ENCODE results near the gene PAPSS1.
"Not testable (repeated sequence)": the region's sequence is repeated elsewhere in the genome, so short reads cannot be mapped to it uniquely, and the experiment has no call there.

PAPSS1 gene

GRCh38 chr4:107725281-107725859 lies 5.3 kb upstream of the PAPSS1 start:
- H3K27ac ChIP-seq: no peak overlapping the region
- no peaks in the 10 kb centered on the region for H3K27me3 ChIP-seq
- intact Hi-C loops (cut with DNase I; ENCODE audit: low total_unique reads): no loop called here
- TF ChIP-seq CTCF (IDR thresholded peaks at IDR 0.05): no peak
- peaks cover 0 to 6% (median 3%) of the 10 kb centered on the region in 4 donors for H3K4me1 ChIP-seq
- DNase-seq: no peak
- H3K36me3 ChIP-seq: no peaks in the 10 kb centered on the region
- no peaks in the 10 kb centered on the region for H3K9me3 ChIP-seq
- no peak overlapping the region for H3K4me3 ChIP-seq

- DNase-seq: not testable (repeated sequence)
Observed at GRCh38 chr4:107723331-107723730, 3.3 kb upstream of the PAPSS1 start.

GRCh38 chr4:107721436-107722100 lies 1.5 kb upstream of the PAPSS1 start:
- DNase-seq: no peak
- Histone ChIP-seq H3K36me3 (no peaks in the 10 kb centered on the region), H3K9me3 (no peaks in the 10 kb centered on the region), H3K4me1 (peaks cover 0 to 26% (median 9%) of the 10 kb centered on the region in 4 donors), H3K27ac (peak overlapping the region in 1 of 2 donors; percentile 95), H3K4me3 (peak overlapping the region; percentile 87 to 89), H3K27me3 (no peaks in the 10 kb centered on the region)
- intact Hi-C loops (cut with DNase I; ENCODE audit: low total_unique reads): loop anchor here (5.0 kb wide), 1 partner anchor 101 kb away; the partner anchor contains the start of gene SGMS2
- TF ChIP-seq CTCF (IDR thresholded peaks at IDR 0.05): no peak

More at GRCh38 chr4:107723331-107723730, 3.3 kb upstream of the PAPSS1 start:
- H3K4me1 ChIP-seq: peaks cover 0 to 17% (median 7%) of the 10 kb centered on the region in 4 donors
- H3K27me3 ChIP-seq, H3K27ac ChIP-seq, H3K36me3 ChIP-seq, H3K9me3 ChIP-seq, H3K4me3 ChIP-seq: not testable (repeated sequence)
- intact Hi-C loops (cut with DNase I; ENCODE audit: low total_unique reads): loop anchor here (5.0 kb wide), 1 partner anchor 99 kb away; the partner anchor contains the start of gene SGMS2

GRCh38 chr4:107719207-107719921 lies 670 bp downstream of the PAPSS1 start:
- peak overlapping the region; percentile 87 to 89 for H3K4me3 ChIP-seq
- no peak for DNase-seq
- H3K27me3 ChIP-seq: no peaks in the 10 kb centered on the region
- H3K9me3 ChIP-seq: no peaks in the 10 kb centered on the region
- H3K27ac ChIP-seq: peak overlapping the region; percentile 88 to 95
- TF ChIP-seq CTCF (IDR thresholded peaks at IDR 0.05): no peak
- H3K36me3 ChIP-seq: no peaks in the 10 kb centered on the region
- H3K4me1 ChIP-seq: peaks cover 0 to 26% (median 9%) of the 10 kb centered on the region in 4 donors
- intact Hi-C loops (cut with DNase I; ENCODE audit: low total_unique reads): no loop called here

GRCh38 chr4:107718351-107718965 lies 1.6 kb downstream of the PAPSS1 start:
- Histone ChIP-seq H3K9me3 (no peaks in the 10 kb centered on the region), H3K27me3 (no peaks in the 10 kb centered on the region), H3K36me3 (no peaks in the 10 kb centered on the region), H3K4me1 (peaks cover 0 to 26% (median 9%) of the 10 kb centered on the region in 4 donors), H3K27ac (no peak overlapping the region), H3K4me3 (peak overlapping the region in 1 of 2 donors; percentile 89)
- DNase-seq: no peak
- no peak for TF ChIP-seq CTCF (IDR thresholded peaks at IDR 0.05)
- intact Hi-C loops (cut with DNase I; ENCODE audit: low total_unique reads): no loop called here
